Activated T-helper 1 cell treated with anti-CD3 and anti-CD28 coated beads, Interleukin-2, amount 50 U/mL, for 16 hours (primary cell): ENCODE measurements around the gene PHF21A.

Experiments
- DNase-seq, 2 donors: peaks; one replicate each; pipeline ENCODE4 v3.0.0-alpha.2; 2020; ENCODE audit warnings: low read depth in 1 of 2, low spot score in 1 of 2

The PHF21A gene

GRCh38 chr11:46075928-46076327, 45.3 kb downstream of the PHF21A start:
- DNase-seq = no peak

GRCh38 chr11:46075168-46075567, 46.1 kb downstream of the PHF21A start:
- DNase-seq = no peak

- DNase-seq = no peak
These were observed 47.6 kb downstream of the PHF21A start for GRCh38 chr11:46073632-46074031.

- DNase-seq = no peak
These were observed 48.9 kb downstream of the PHF21A start for GRCh38 chr11:46072172-46072964.

GRCh38 chr11:46071091-46071490, 50.2 kb downstream of the PHF21A start:
- no peak for DNase-seq

GRCh38 chr11:46069595-46069994, 51.7 kb downstream of the PHF21A start:
- DNase-seq = no peak

- no peak for DNase-seq
These were observed 54.9 kb downstream of the PHF21A start for GRCh38 chr11:46066335-46066734.

- DNase-seq = no peak
These were observed 55.6 kb downstream of the PHF21A start for GRCh38 chr11:46065681-46066080.

- DNase-seq = no peak
These were observed 57.0 kb downstream of the PHF21A start for GRCh38 chr11:46064221-46064620.

- no peak for DNase-seq
These were observed 58.1 kb downstream of the PHF21A start for GRCh38 chr11:46063138-46063537.

GRCh38 chr11:46060013-46060412, 61.2 kb downstream of the PHF21A start:
- no peak for DNase-seq

GRCh38 chr11:46057489-46057888, 63.8 kb downstream of the PHF21A start:
- DNase-seq = no peak

- no peak for DNase-seq
These were observed 65.9 kb downstream of the PHF21A start for GRCh38 chr11:46055371-46055770.

- DNase-seq = no peak
These were observed 70.2 kb downstream of the PHF21A start for GRCh38 chr11:46051102-46051501.

- no peak for DNase-seq
These were observed 70.6 kb downstream of the PHF21A start for GRCh38 chr11:46050662-46051061.

- DNase-seq = no peak
These were observed 71.2 kb downstream of the PHF21A start for GRCh38 chr11:46050003-46050461.

GRCh38 chr11:46049325-46049897, 71.8 kb downstream of the PHF21A start:
- DNase-seq = no peak

- DNase-seq = no peak
These were observed 73.1 kb downstream of the PHF21A start for GRCh38 chr11:46048198-46048597.

- DNase-seq = no peak
These were observed 73.7 kb downstream of the PHF21A start for GRCh38 chr11:46047520-46047919.

GRCh38 chr11:46045811-46046210, 75.4 kb downstream of the PHF21A start:
- DNase-seq = no peak

GRCh38 chr11:46044601-46045000, 76.7 kb downstream of the PHF21A start:
- DNase-seq = no peak

GRCh38 chr11:46039990-46040389, 81.3 kb downstream of the PHF21A start:
- DNase-seq = no peak

GRCh38 chr11:46038529-46038928, 82.7 kb downstream of the PHF21A start:
- no peak for DNase-seq
